Body of pancreas (tissue), 4 donors: Measurements from ENCODE around the gene C16orf95.

Experiments
- CTCF ChIP-seq, 7 experiments: fragments of 450-650 bp in 4 of 7; fragments of 200-600 bp in 3 of 7; sonication (generic) in 3 of 7; IDR thresholded peaks; one replicate each; pipeline ENCODE4 v1.5.1; 2016 to 2019; ENCODE audit warnings: antibody characterized with exemption in 7 of 7
- POLR2A ChIP-seq, 3 donors: fragments of 450-650 bp; IDR thresholded peaks; one replicate each; pipeline ENCODE4 v1.6.1; 2016; ENCODE audit warnings: antibody characterized with exemption in 3 of 3, mild to moderate bottlenecking in 2 of 3

GRCh38 chr16:87339086-87339723 is 22.0 kb upstream of the C16orf95 start:
- no peak for TF ChIP-seq CTCF (IDR thresholded peaks at IDR 0.05)
- no peak for TF ChIP-seq POLR2A (IDR thresholded peaks at IDR 0.05)
